ENCODE data around the gene RNASE9.

GRCh38 chr14:20609215-20610001 lies 48.6 kb upstream of the RNASE9 start:
- no peak for TF ChIP-seq EZH2 (IDR thresholded peaks at IDR 0.05; ENCODE audit: borderline replicate concordance, low read depth, low read length)
- no peak for TF ChIP-seq TAF1 (IDR thresholded peaks at IDR 0.05; ENCODE audit: control insufficient read depth, extremely low read depth, insufficient read depth, low read length, severe bottlenecking)
- peak; percentile 93 to 100 (median 99) for TF ChIP-seq CTCF (IDR thresholded peaks at IDR 0.05 in 2 of 3, conservative IDR thresholded peaks at IDR 0.05 in 1 of 3; ENCODE audit: insufficient read depth in 2 of 3, low read depth in 1 of 3, low read length in 3 of 3)
- TF ChIP-seq SP1 (CRISPR knock-in tag; IDR thresholded peaks at IDR 0.05): no peak
- no peak for TF ChIP-seq HMG20A (CRISPR knock-in tag; conservative IDR thresholded peaks at IDR 0.05)
- no peak for TF ChIP-seq RBM22 (IDR thresholded peaks at IDR 0.05; ENCODE audit: low read depth, low read length, poor library complexity, severe bottlenecking)
- no peak for TF ChIP-seq ZNF780A (CRISPR knock-in tag; IDR thresholded peaks at IDR 0.05)
- TF ChIP-seq BHLHE40 (IDR thresholded peaks at IDR 0.05; ENCODE audit: low read length): no peak
- TF ChIP-seq MCM5 (IDR thresholded peaks at IDR 0.05; ENCODE audit: low read depth): no peak
- no peak for TF ChIP-seq MAX (CRISPR knock-in tag; IDR thresholded peaks at IDR 0.05)
